ENCODE measurements around the gene NR2C2.
A peak's percentile ranks its signal among the peaks of the same experiment; 100 is the strongest.

DNA sequence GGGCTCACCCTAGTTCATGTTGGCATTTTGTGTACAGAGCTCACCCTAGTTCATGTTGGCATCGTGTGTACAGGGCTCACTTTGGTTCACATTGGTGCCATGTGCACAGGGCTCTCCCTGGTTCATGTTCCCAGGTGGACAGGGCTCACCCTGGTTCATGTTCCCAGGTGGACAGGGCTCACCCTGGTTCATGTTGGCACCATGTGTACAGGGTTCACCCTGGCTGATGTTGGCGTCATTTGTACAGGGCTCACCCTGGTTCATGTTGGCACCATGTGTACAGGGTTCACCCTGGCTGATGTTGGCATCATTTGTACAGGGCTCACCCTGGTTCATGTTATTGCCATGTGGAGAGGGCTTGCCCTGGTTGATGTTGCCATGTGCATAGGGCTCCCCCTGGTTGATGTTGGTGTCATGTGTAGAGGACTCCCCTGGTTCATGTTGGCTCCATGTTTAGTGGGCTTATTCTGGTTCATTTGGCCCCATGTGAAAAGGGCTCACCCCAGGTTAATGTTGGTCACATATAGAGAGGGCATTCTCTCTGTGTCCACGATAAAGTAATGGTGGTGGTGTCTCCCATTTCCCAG is 31.7 kb upstream of the NR2C2 start:
- TF ChIP-seq, protein P1, sequence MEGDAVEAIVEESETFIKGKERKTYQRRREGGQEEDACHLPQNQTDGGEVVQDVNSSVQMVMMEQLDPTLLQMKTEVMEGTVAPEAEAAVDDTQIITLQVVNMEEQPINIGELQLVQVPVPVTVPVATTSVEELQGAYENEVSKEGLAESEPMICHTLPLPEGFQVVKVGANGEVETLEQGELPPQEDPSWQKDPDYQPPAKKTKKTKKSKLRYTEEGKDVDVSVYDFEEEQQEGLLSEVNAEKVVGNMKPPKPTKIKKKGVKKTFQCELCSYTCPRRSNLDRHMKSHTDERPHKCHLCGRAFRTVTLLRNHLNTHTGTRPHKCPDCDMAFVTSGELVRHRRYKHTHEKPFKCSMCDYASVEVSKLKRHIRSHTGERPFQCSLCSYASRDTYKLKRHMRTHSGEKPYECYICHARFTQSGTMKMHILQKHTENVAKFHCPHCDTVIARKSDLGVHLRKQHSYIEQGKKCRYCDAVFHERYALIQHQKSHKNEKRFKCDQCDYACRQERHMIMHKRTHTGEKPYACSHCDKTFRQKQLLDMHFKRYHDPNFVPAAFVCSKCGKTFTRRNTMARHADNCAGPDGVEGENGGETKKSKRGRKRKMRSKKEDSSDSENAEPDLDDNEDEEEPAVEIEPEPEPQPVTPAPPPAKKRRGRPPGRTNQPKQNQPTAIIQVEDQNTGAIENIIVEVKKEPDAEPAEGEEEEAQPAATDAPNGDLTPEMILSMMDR (IDR thresholded peaks at IDR 0.05 in 2 of 3, conservative IDR thresholded peaks at IDR 0.05 in 1 of 3; ENCODE audit: control insufficient read depth in 2 of 3, extremely low read depth in 1 of 3, insufficient read depth in 1 of 3, low read depth in 3 of 3, low read length in 3 of 3): peak in 2 of 3 experiments; percentile 13 to 45; a peak in 4 of 6 replicates
- TF ChIP-seq, protein P2, sequence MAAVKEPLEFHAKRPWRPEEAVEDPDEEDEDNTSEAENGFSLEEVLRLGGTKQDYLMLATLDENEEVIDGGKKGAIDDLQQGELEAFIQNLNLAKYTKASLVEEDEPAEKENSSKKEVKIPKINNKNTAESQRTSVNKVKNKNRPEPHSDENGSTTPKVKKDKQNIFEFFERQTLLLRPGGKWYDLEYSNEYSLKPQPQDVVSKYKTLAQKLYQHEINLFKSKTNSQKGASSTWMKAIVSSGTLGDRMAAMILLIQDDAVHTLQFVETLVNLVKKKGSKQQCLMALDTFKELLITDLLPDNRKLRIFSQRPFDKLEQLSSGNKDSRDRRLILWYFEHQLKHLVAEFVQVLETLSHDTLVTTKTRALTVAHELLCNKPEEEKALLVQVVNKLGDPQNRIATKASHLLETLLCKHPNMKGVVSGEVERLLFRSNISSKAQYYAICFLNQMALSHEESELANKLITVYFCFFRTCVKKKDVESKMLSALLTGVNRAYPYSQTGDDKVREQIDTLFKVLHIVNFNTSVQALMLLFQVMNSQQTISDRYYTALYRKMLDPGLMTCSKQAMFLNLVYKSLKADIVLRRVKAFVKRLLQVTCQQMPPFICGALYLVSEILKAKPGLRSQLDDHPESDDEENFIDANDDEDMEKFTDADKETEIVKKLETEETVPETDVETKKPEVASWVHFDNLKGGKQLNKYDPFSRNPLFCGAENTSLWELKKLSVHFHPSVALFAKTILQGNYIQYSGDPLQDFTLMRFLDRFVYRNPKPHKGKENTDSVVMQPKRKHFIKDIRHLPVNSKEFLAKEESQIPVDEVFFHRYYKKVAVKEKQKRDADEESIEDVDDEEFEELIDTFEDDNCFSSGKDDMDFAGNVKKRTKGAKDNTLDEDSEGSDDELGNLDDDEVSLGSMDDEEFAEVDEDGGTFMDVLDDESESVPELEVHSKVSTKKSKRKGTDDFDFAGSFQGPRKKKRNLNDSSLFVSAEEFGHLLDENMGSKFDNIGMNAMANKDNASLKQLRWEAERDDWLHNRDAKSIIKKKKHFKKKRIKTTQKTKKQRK (IDR thresholded peaks at IDR 0.05; ENCODE audit: low read depth, low read length): no peak
- TF ChIP-seq CHD2 (IDR thresholded peaks at IDR 0.05; ENCODE audit: borderline replicate concordance, low read depth, low read length): no peak
